GM18861 (cell line): ENCODE results near the gene HIF1A.
"Not testable (repeated sequence)": the region's sequence is repeated elsewhere in the genome, so short reads cannot be mapped to it uniquely, and the experiment has no call there.

ENCODE experiments used
- ATAC-seq: cut with Tn5 transposase; IDR thresholded peaks from one replicate; pipeline ENCODE4 v1.9.1; 2021; ENCODE audit not compliant: unreplicated experiment

HIF1A gene

GRCh38 chr14:61744238-61744637, 48.9 kb downstream of the HIF1A start:
- no peak for ATAC-seq

- not testable (repeated sequence) for ATAC-seq
Observed at GRCh38 chr14:61746346-61746745, 51.0 kb downstream of the HIF1A start.

- no peak for ATAC-seq
Observed at GRCh38 chr14:61746881-61747280, 51.6 kb downstream of the HIF1A start.

- no peak for ATAC-seq
Observed at GRCh38 chr14:61747342-61747741, 52.0 kb downstream of the HIF1A start.

- no peak for ATAC-seq
Observed at GRCh38 chr14:61749264-61749663, 54.0 kb downstream of the HIF1A start.

- no peak for ATAC-seq
Observed at GRCh38 chr14:61749867-61750266, 54.6 kb downstream of the HIF1A start.

- peak; percentile 85 for ATAC-seq
Observed at GRCh38 chr14:61750708-61751474, 55.6 kb downstream of the HIF1A start.

GRCh38 chr14:61751475-61751989, 56.2 kb downstream of the HIF1A start:
- no peak for ATAC-seq

- ATAC-seq = peak; percentile 40
Observed at GRCh38 chr14:61752626-61753025, 57.3 kb downstream of the HIF1A start.

GRCh38 chr14:61753631-61754030, 58.3 kb downstream of the HIF1A start:
- no peak for ATAC-seq

GRCh38 chr14:61754627-61755381, 59.5 kb downstream of the HIF1A start:
- ATAC-seq = no peak

GRCh38 chr14:61755382-61755742, 60.0 kb downstream of the HIF1A start:
- not testable (repeated sequence) for ATAC-seq

GRCh38 chr14:61756135-61756534, 60.8 kb downstream of the HIF1A start:
- no peak for ATAC-seq

- no peak for ATAC-seq
Observed at GRCh38 chr14:61759878-61760277, 64.6 kb downstream of the HIF1A start.

GRCh38 chr14:61761557-61761956, 66.2 kb downstream of the HIF1A start:
- no peak for ATAC-seq

GRCh38 chr14:61761959-61762786, 66.9 kb downstream of the HIF1A start, which contains the start of gene SNAPC1:
Gene SNAPC1, plus strand, starts transcription at chr14:61762420. Its CDS starts 41 bp downstream, at chr14:61762461.
- peak; percentile 96 for ATAC-seq

GRCh38 chr14:61764342-61765122, 69.2 kb downstream of the HIF1A start:
- ATAC-seq = no peak

GRCh38 chr14:61765225-61765943, 70.1 kb downstream of the HIF1A start:
- no peak for ATAC-seq

- ATAC-seq = no peak
Observed at GRCh38 chr14:61766151-61766550, 70.8 kb downstream of the HIF1A start.

GRCh38 chr14:61768240-61768639, 72.9 kb downstream of the HIF1A start:
- no peak for ATAC-seq
